ENCODE data around the gene AK4.
"Not testable (repeated sequence)": the region's sequence is repeated elsewhere in the genome, so short reads cannot be mapped to it uniquely, and the experiment has no call there.

AK4 gene

DNA sequence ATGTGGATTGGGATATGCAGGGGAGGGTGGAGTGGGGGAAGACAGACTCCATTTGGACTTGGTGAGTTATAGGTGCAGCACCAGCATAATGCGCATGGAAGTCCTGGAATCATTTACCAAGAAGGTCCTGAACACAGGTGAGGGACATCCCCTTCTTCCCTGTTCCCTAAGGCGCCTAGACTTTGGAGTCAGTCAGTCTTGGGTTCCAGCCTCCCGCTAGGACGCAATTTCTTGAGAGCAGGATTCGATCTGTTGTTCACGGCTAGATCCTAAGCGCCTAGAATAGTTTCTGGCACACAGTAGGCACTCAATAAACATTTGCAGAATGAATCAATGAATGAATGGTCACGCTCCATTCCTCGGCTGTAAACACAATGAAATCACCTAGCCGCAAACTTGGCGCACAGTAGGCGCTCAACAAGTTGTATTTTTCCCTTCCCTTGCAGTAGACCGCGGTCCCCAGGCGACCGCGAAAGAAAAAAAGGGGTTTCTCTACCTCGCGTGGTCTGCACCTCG, 1.0 kb upstream of the AK4 start:
- H3K36me3 Mint-ChIP-seq = no peaks in the 10 kb centered on the region
- H3K4me3 Mint-ChIP-seq = peak overlapping the region; percentile 76
- H3K27me3 Mint-ChIP-seq = peaks cover 34% of the 10 kb centered on the region
- H3K4me1 Mint-ChIP-seq (ENCODE audit: low read depth) = peaks cover 8% of the 10 kb centered on the region
- H3K27ac Mint-ChIP-seq = no peak overlapping the region
- no peaks in the 10 kb centered on the region for H3K9me3 Mint-ChIP-seq (ENCODE audit: low read depth)

DNA sequence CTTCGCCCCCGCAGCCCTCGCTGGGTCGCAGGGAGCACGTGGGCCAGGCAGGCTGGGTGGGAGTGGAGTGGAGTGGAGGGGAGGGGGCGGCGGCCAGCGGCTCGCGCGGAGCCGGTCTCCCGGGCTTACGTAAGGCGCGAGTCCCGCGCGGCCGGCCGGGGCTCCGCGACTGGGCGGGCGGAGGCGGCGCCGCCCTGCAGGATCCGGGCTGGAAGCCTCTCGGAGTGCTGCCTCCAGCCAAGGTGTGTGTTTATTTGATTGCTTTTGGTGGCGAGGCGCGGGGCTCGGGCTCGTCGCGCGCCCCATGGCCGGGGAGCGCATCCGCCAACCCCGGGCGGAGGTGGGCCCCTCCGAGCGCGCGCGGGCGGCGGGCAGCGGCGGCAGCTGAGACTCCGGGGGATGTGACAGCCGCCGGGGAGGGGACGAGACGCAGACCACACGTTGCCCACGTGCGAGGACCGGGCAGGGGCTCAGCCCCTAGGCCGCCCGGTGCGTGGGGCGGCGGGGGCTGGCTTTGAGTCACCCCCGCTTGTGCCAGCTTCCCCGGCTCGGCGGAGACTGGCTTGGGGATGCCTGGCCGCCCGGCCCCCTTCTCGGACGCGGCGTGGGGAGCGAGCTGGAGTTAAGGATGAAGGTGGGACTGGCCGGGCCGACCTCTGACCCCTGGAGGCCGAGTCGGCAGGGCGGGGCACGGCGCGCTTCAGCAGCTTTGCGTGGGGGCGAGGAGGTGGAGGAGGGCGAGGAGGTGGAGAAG, 402 bp upstream of the AK4 start:
- H3K4me1 Mint-ChIP-seq (ENCODE audit: low read depth) = peaks cover 8% of the 10 kb centered on the region
- H3K36me3 Mint-ChIP-seq = no peaks in the 10 kb centered on the region
- H3K27me3 Mint-ChIP-seq = peaks cover 30% of the 10 kb centered on the region
- H3K4me3 Mint-ChIP-seq = peak overlapping the region; percentile 78
- H3K9me3 Mint-ChIP-seq (ENCODE audit: low read depth) = no peaks in the 10 kb centered on the region
- no peak overlapping the region for H3K27ac Mint-ChIP-seq

DNA sequence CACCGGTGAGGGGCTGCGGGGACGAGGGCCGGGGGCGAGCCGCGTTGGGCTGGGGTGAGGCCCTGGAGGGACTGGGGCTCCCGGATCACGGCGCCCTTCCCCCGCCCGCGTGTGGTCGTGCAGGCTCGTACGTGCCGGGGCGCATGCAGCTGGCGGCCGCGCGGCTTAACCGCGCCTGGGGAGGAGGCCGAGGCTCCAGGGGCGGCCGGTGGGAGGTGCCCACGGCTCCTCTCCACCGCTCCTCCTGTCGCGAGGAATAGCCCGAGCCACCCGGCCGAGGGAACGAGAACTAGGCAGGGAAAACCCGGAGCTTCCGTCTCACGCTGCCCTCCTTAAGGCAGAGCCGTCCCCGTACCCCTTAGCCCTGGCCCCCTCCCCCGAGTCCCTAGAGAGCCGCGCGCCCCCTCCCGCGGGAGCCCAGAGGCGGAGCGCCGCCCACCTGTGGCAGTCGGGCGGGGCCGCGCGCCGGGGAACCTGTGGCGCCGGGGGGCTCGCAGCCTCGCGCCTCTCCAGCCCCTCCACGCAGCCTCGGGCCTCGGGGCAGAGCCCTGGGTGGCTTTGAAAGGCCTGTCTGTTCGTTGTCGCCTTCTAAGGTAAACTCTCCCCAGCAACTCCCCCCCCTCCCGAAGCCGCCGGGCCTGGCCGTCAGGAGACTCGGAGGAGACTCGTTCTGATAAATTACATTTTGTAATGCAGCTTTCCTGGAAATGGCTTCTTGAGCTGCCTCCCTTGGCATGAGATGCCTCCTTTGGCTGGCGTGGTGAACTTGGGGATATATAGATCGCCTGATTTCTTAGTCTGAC, 746 bp downstream of the AK4 start:
- Mint-ChIP-seq H3K27ac (peak overlapping the region; percentile 54), H3K4me1 (ENCODE audit: low read depth) (peaks cover 8% of the 10 kb centered on the region), H3K36me3 (no peaks in the 10 kb centered on the region), H3K9me3 (ENCODE audit: low read depth) (no peaks in the 10 kb centered on the region), H3K27me3 (peaks cover 30% of the 10 kb centered on the region), H3K4me3 (peak overlapping the region; percentile 87)

DNA sequence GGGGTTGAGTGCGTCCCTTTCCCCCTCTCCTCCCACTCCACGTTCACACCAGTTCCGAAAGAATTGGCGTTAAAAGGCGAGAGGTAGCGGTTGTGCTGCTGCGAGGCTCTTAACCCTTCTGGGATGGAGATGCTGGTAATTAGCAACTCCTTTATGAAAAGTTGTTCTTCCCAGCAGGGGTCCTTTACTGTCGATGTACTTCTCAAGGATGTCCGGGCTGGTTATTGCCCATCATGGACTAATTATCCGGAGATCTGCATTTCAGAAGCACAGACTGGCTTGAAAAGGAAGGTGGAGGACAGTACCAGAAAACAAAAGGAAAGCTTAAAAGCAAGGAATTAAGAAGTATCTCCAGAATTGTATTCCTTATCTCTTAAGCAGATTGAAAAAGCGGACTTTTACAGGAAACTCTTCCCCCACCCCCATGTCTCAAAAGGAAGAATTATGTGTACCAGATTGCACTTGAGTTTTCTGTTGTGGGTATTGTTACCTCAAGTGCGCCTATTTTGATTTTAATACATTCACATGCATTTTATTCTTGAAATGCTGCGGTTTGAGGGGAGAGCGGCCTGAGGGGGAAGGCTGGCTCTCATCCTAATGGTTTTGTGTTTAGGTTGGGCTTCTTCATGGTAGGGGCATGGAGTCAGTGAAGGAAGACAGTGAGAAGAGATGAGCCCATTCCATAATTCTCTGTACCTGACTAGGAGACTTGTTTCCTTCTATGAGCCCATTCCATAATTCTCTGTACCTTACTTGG, 1.5 kb downstream of the AK4 start:
- Mint-ChIP-seq H3K27ac (peak overlapping the region; percentile 54), H3K4me3 (peak overlapping the region; percentile 87), H3K9me3 (ENCODE audit: low read depth) (no peaks in the 10 kb centered on the region), H3K27me3 (peaks cover 28% of the 10 kb centered on the region), H3K36me3 (no peaks in the 10 kb centered on the region), H3K4me1 (ENCODE audit: low read depth) (peaks cover 8% of the 10 kb centered on the region)

DNA sequence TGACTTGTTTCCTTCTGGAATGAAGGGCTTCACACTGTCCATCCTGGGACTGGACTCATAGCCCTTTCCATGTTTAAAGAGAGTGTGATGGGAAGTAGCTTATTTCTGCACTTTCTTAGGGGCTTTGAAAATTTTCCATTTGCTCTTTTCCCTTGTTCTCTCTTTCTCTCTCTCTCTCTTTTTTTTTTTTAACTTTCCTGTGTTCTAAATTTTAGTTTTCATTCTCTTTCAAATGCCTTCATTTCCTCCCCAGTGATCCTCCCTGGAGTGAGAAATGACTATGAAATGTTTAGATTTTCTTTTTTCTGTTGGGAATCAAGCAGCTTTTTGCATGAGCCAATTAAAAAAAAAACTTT, 2.1 kb downstream of the AK4 start:
- peak overlapping the region; percentile 87 for H3K4me3 Mint-ChIP-seq
- peaks cover 8% of the 10 kb centered on the region for H3K4me1 Mint-ChIP-seq (ENCODE audit: low read depth)
- no peaks in the 10 kb centered on the region for H3K9me3 Mint-ChIP-seq (ENCODE audit: low read depth)
- H3K36me3 Mint-ChIP-seq = no peaks in the 10 kb centered on the region
- H3K27me3 Mint-ChIP-seq = peaks cover 24% of the 10 kb centered on the region
- no peak overlapping the region for H3K27ac Mint-ChIP-seq

DNA sequence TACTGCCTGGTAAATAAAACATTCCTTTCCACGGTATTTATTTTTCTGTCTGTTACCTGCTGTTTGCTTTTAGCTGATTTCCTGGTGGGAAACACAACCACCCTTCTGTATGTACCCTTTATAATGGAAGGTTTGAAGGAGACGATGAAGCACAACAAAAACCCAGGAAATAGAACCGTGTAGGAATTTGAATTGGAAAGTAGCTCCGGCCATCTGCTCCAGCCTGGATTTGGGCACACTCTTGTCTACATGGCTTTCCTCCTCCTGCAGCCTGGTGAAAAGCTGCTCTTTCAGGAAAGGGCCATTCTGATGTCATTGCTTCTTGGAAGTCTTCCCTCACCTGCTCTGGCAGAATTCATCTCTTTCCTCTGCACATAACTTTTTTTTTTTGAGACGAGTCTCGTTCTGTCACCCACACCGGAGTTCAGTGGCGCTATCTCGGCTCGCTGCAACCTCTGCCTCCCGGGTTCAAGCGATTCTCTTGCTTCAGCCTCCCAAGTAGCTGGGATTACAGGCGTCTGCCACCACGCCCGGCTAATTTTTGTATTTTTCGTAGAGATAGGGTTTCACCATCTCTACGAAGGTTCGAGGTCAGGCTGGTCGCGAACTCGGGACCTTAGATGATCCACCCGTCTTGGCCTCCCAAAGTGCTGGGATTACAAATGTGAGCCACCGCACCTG, 2.7 kb downstream of the AK4 start:
- H3K9me3 Mint-ChIP-seq (ENCODE audit: low read depth) = no peaks in the 10 kb centered on the region
- H3K36me3 Mint-ChIP-seq = no peaks in the 10 kb centered on the region
- peaks cover 18% of the 10 kb centered on the region for H3K27me3 Mint-ChIP-seq
- H3K4me3 Mint-ChIP-seq = no peak overlapping the region
- peaks cover 8% of the 10 kb centered on the region for H3K4me1 Mint-ChIP-seq (ENCODE audit: low read depth)
- no peak overlapping the region for H3K27ac Mint-ChIP-seq

DNA sequence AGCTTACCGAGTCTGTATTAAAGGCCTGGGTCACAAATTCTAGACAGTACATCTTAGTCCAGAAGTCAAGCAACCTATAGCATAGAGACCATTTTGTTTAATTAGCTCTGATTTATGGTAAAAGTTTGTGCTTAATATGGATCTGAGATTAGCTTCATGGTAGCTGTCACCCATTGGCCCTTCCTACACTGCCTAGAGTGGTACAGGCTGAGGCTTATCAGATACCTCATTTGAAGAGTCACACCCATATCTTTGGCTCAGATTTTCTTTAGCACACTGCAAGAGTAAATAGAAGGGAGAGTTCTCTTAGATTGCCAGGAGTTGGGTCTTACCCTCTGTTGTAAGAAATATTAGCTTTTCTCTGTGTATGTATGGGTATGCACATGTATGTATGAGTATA, 3.6 kb downstream of the AK4 start:
- peaks cover 15% of the 10 kb centered on the region for H3K27me3 Mint-ChIP-seq
- H3K4me3 Mint-ChIP-seq = no peak overlapping the region
- H3K27ac Mint-ChIP-seq = no peak overlapping the region
- H3K36me3 Mint-ChIP-seq = no peaks in the 10 kb centered on the region
- H3K4me1 Mint-ChIP-seq (ENCODE audit: low read depth) = peaks cover 8% of the 10 kb centered on the region
- H3K9me3 Mint-ChIP-seq (ENCODE audit: low read depth) = no peaks in the 10 kb centered on the region

DNA sequence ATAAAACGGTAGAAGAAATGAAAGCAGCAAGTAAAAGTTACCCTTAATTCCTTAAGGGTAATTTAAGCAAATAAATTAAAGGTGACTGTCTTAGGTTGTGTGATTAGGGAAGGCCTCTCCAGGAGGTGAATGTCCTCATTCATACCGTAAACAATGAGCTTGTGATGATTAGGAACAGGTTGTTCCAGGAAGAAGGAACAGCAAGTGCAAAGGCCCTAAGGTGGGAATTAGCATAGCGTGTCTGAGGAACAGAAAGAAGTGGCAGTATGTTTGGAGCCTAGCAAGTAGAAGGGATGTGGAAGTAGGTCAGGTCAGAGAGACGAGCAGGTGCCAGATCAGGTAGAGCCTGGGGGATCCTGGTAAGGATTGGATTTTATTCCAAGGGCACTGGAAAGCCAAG, 5.6 kb downstream of the AK4 start:
- peaks cover 6% of the 10 kb centered on the region for H3K4me1 Mint-ChIP-seq (ENCODE audit: low read depth)
- no peak overlapping the region for H3K4me3 Mint-ChIP-seq
- H3K27ac Mint-ChIP-seq = no peak overlapping the region
- H3K36me3 Mint-ChIP-seq = no peaks in the 10 kb centered on the region
- H3K27me3 Mint-ChIP-seq = peaks cover 15% of the 10 kb centered on the region
- no peaks in the 10 kb centered on the region for H3K9me3 Mint-ChIP-seq (ENCODE audit: low read depth)

DNA sequence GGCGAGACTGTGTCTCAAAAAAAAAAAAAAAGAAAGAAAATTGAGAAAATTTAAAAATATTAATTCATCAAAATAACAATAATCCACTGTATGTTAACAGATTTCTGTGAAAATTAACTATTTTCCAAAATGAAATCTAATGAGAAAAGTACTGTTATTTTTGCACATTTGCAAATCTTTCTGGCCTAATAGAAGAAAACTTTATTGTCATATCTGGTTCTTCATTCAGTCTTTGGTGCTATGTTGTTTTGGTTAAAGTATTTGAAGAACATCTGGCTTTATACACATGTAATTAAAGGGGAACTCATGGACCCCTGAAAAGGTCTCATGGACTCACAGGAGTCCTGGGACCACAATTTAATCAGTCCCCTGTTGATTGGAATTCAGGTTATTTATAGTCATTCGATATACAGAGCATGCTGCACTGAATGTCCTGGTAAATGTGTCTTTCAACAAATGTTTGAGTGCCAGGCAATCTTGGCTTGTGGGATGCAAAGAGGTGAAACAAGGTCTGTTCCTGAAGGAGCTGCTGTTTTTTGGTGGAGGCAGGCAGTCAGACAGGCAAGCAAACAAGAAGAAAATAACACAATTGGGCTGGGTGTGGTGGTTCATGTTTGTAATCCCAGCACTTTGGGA, 9.0 kb downstream of the AK4 start:
- Mint-ChIP-seq H3K27ac (no peak overlapping the region), H3K4me3 (no peak overlapping the region), H3K9me3 (ENCODE audit: low read depth) (no peaks in the 10 kb centered on the region), H3K27me3 (peaks cover 3% of the 10 kb centered on the region), H3K36me3 (no peaks in the 10 kb centered on the region), H3K4me1 (ENCODE audit: low read depth) (no peaks in the 10 kb centered on the region)

DNA sequence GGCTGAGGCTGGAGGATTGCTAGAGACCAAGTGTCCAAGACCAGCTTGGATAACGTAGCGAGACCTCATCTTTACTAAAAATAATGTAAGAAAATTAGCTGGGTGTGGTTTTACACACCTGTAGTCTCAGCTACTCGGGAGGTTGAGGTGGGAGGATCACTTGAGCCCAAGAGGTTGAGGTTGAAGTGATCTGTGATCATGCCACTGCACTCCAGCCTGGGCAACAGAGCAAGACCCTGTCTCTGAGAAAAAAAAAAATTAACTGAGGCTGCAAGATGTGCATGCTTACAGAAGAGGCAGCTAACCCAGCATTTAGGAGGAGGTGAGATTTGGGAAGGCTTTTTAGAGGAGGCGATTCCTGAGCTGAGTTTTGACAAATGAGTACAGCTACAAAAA, 9.5 kb downstream of the AK4 start:
- no peaks in the 10 kb centered on the region for H3K4me1 Mint-ChIP-seq (ENCODE audit: low read depth)
- no peak overlapping the region for H3K4me3 Mint-ChIP-seq
- H3K9me3 Mint-ChIP-seq (ENCODE audit: low read depth) = no peaks in the 10 kb centered on the region
- H3K36me3 Mint-ChIP-seq = no peaks in the 10 kb centered on the region
- H3K27me3 Mint-ChIP-seq = peaks cover 3% of the 10 kb centered on the region
- H3K27ac Mint-ChIP-seq = no peak overlapping the region

DNA sequence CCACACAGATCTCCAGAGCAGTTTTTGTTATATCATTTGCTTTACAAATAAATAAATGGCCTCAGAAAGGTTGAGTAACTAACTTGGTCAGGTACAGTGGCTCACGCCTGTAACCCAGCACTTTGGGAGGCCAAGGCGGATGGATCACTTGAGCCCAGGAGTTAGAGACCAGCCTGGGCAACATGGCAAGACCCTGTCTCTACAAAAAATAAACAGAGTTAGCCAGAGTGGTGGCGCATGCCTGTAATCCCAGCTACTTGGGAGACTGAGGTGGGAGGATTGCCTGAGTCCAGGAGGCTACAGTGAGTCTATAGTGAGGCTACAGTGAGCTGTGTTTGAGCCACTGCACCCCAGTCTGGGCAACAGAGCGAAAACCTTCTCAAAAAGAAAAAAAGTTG, 11.3 kb downstream of the AK4 start:
- H3K27me3 Mint-ChIP-seq, H3K27ac Mint-ChIP-seq, H3K36me3 Mint-ChIP-seq: not testable (repeated sequence)

DNA sequence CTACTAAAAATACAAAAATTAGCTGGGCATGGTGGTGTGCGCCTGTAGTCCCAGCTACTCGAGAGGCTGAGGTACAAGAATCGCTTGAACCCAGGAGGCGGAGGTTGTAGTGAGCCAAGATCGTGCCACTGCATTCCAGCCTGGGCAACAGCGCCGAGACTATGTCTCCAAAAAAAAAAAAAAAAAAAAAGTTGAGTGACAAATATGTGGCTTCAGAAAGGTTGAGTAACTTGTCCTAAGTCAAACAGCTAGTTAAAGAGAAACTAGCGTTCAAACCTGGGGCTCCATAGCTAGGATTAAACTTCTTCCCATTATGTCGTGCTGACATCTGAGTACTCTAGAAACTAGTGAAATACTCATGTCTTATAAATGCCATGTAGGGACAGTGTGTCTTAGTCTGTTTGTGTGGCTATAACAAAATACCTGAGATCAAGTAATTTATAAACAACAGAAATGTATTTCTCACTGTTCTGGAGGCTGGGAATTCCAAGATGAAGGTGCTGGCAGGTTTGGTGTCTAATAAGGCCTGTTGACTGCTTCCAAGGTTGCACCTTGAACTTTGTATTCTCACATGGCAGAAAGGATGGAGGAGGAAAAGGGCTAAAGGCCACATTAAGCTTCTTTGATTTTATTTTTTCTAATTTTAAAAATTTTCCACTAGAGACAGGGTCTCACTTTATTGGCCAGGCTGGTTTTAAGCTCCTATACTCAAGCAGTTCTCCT, 12.0 kb downstream of the AK4 start:
- Mint-ChIP-seq H3K4me1 (ENCODE audit: low read depth) (no peaks in the 10 kb centered on the region), H3K4me3 (no peak overlapping the region), H3K36me3 (no peaks in the 10 kb centered on the region), H3K27ac (no peak overlapping the region), H3K27me3 (peaks cover 5% of the 10 kb centered on the region), H3K9me3 (ENCODE audit: low read depth) (no peaks in the 10 kb centered on the region)

More for the DNA sequence above, 11.3 kb downstream of the AK4 start:
- not testable (repeated sequence) for H3K4me1 Mint-ChIP-seq (ENCODE audit: low read depth); H3K4me3 Mint-ChIP-seq; H3K9me3 Mint-ChIP-seq (ENCODE audit: low read depth)

DNA sequence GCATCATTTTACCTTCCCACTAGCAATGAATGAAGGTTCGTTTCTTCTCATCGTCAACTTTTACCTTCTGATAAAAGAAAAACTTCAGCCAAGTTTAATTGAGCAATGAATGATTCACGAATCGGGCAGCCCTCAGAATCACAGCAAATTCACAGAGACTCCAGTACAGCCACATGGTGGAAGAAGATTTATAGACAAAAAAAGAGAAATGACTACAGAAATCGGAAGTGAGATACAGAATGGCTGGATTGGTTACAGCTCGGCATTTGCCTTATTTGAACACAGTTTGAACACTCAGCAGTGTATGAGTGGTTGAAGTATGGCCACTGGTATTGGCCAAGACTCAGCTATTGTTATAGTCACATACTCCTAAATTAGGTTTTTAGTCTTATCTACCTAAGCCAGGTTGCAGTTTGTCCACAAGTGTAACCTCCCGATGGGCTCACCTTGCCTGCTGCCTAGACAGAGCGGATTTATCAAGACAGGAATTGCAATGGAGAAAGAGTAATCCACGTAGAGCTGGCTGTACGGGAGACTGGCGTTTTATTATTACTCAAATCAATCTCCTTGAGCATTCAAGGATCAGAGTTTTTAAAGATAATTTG, 15.3 kb downstream of the AK4 start:
- H3K9me3 Mint-ChIP-seq (ENCODE audit: low read depth) = no peaks in the 10 kb centered on the region
- no peak overlapping the region for H3K4me3 Mint-ChIP-seq
- H3K36me3 Mint-ChIP-seq = no peaks in the 10 kb centered on the region
- H3K27ac Mint-ChIP-seq = no peak overlapping the region
- peaks cover 3% of the 10 kb centered on the region for H3K27me3 Mint-ChIP-seq
- H3K4me1 Mint-ChIP-seq (ENCODE audit: low read depth) = no peaks in the 10 kb centered on the region

All from activated naive CD8-positive, alpha-beta T cell (primary cell).